Stimulated activated naive CD8-positive, alpha-beta T cell treated with anti-CD3 and anti-CD28 coated beads, Interleukin-15, Interleukin-2, amounts not matched to agents 100 ng/mL and 50 ng/mL, for 24 hours (primary cell): Measurements from ENCODE around the gene LRMDA.

Experiments
- H3K27ac Mint-ChIP-seq: one replicate; pipeline ENCODE4 v1.8.0; 2021; ENCODE audit warnings: mild to moderate bottlenecking, mixed read lengths
- H3K27me3 Mint-ChIP-seq: one replicate; pipeline ENCODE4 v1.8.0; 2021; ENCODE audit warnings: mixed read lengths
- H3K36me3 Mint-ChIP-seq: one replicate; pipeline ENCODE4 v1.8.0; 2021; ENCODE audit warnings: low read depth, mixed read lengths
- H3K4me1 Mint-ChIP-seq: one replicate; pipeline ENCODE4 v1.8.0; 2021; ENCODE audit warnings: low read depth, mixed read lengths
- H3K4me3 Mint-ChIP-seq: one replicate; pipeline ENCODE4 v1.8.0; 2021; ENCODE audit warnings: mild to moderate bottlenecking, mixed read lengths
- H3K9me3 Mint-ChIP-seq: one replicate; pipeline ENCODE4 v1.8.0; 2021; ENCODE audit warnings: mixed read lengths

Gene LRMDA

DNA sequence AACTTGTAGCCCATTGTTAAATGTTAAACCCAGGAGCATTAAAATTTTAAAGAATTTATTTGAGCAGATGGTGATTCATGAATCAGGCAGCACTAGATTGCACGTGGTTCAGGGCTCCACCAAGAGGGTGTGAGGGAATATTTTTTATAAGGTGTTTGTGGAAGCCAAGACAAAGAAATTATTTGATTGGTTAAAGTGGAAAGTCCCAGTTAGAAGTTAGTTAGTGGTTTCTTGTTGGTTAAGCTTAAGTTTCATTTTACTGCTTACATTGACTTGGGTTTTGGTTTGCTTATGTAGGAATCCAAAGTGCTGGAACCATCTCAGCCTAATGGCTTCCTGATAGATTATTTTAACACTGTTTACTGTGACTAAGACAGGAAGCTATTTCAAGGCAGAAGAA is 906.2 kb downstream of the LRMDA start:
- Mint-ChIP-seq H3K27me3 (no peaks in the 10 kb centered on the region), H3K36me3 (no peaks in the 10 kb centered on the region), H3K4me3 (no peak overlapping the region), H3K4me1 (no peaks in the 10 kb centered on the region), H3K27ac (no peak overlapping the region), H3K9me3 (no peaks in the 10 kb centered on the region)

GRCh38 chr10:76338187-76338586 is 906.8 kb downstream of the LRMDA start:
- Mint-ChIP-seq H3K4me1 (no peaks in the 10 kb centered on the region), H3K9me3 (no peaks in the 10 kb centered on the region), H3K4me3 (no peak overlapping the region), H3K36me3 (no peaks in the 10 kb centered on the region), H3K27ac (no peak overlapping the region), H3K27me3 (no peaks in the 10 kb centered on the region)

DNA sequence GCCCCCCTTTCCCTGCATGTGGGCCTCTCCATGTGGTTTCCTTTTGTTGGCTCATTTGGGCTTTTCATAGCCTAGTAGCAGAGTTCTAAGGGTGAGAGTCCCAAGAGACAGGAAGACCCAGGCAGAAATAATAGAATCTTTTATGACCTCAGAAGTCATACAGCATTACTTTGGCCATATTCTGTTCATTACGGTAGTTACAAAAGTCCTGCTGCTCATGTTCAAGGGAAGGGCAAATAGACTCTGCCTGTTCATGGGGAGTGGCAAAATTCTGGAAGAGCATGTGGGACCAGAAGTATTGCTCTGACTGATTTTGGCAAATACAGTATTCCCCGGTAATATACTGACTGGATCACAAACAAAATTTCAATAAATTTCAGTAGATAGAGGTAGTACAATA is 910.3 kb downstream of the LRMDA start:
- Mint-ChIP-seq H3K27me3 (no peaks in the 10 kb centered on the region), H3K4me3 (no peak overlapping the region), H3K4me1 (no peaks in the 10 kb centered on the region), H3K27ac (no peak overlapping the region), H3K36me3 (no peaks in the 10 kb centered on the region), H3K9me3 (no peaks in the 10 kb centered on the region)

DNA sequence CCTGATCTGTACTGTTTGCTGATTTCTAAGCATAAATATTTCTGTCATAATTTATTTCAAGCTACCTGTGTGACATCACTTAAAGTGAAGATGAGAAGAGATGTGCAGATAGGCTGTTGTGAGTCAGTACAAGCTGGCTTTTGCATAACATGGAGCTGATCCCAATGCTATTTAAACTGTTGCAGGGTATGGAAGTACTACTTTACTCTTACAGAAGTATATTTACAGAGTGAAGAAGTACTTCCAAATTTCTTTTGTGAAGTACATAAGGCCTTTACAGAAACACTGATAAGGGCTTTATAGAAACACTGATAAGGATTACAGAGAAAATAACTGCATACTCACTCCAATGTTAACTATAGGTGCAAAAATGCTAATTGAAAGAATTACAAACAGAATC is 911.6 kb downstream of the LRMDA start:
- Mint-ChIP-seq H3K4me1 (no peaks in the 10 kb centered on the region), H3K27ac (no peak overlapping the region), H3K9me3 (no peaks in the 10 kb centered on the region), H3K4me3 (no peak overlapping the region), H3K27me3 (no peaks in the 10 kb centered on the region), H3K36me3 (no peaks in the 10 kb centered on the region)

- Mint-ChIP-seq H3K9me3 (peaks cover 4% of the 10 kb centered on the region), H3K4me1 (no peaks in the 10 kb centered on the region), H3K36me3 (no peaks in the 10 kb centered on the region), H3K27ac (no peak overlapping the region), H3K27me3 (no peaks in the 10 kb centered on the region), H3K4me3 (no peak overlapping the region)
These were observed 916.4 kb downstream of the LRMDA start for GRCh38 chr10:76347832-76348231.

GRCh38 chr10:76350583-76350982 is 919.2 kb downstream of the LRMDA start:
- no peaks in the 10 kb centered on the region for H3K36me3 Mint-ChIP-seq
- H3K4me3 Mint-ChIP-seq: no peak overlapping the region
- no peaks in the 10 kb centered on the region for H3K4me1 Mint-ChIP-seq
- H3K27me3 Mint-ChIP-seq: no peaks in the 10 kb centered on the region
- H3K9me3 Mint-ChIP-seq: peaks cover 4% of the 10 kb centered on the region
- H3K27ac Mint-ChIP-seq: no peak overlapping the region

- H3K9me3 Mint-ChIP-seq: peaks cover 4% of the 10 kb centered on the region
- no peak overlapping the region for H3K27ac Mint-ChIP-seq
These were observed 920.9 kb downstream of the LRMDA start for GRCh38 chr10:76352300-76352699.

GRCh38 chr10:76353237-76353851 is 921.9 kb downstream of the LRMDA start:
- H3K27ac Mint-ChIP-seq: no peak overlapping the region
- H3K36me3 Mint-ChIP-seq: no peaks in the 10 kb centered on the region
- H3K9me3 Mint-ChIP-seq: peaks cover 4% of the 10 kb centered on the region
- no peaks in the 10 kb centered on the region for H3K4me1 Mint-ChIP-seq
- H3K27me3 Mint-ChIP-seq: no peaks in the 10 kb centered on the region
- no peak overlapping the region for H3K4me3 Mint-ChIP-seq

More at GRCh38 chr10:76352300-76352699, 920.9 kb downstream of the LRMDA start:
- H3K4me1 Mint-ChIP-seq: no peaks in the 10 kb centered on the region
- H3K27me3 Mint-ChIP-seq: no peaks in the 10 kb centered on the region
- H3K36me3 Mint-ChIP-seq: no peaks in the 10 kb centered on the region
- no peak overlapping the region for H3K4me3 Mint-ChIP-seq

DNA sequence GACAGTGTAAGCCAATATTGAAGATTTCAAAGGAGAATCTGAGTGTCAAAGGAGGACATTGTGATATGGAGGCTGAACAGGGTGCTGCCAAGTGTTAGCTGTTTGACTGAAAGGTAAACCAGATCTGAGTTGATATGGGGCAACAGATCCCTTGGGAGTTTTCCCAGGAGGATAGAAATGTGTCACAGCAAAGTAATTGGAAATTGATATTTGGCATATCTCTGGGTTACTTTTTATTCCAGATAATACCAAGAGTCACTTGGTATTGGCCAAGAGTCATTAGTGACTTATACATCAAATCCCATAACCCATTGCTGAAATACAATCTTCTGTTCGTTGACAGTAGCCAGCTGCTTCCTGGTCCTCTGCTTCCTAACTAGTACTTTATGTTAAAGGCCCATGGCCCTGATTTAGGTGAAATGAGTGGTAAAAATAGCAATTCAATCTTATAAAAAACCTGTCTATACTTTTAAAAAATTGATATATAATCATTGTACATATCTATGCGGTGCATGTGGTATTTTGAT is 922.9 kb downstream of the LRMDA start:
- no peaks in the 10 kb centered on the region for H3K27me3 Mint-ChIP-seq
- H3K4me1 Mint-ChIP-seq: no peaks in the 10 kb centered on the region
- H3K27ac Mint-ChIP-seq: no peak overlapping the region
- H3K9me3 Mint-ChIP-seq: no peaks in the 10 kb centered on the region
- H3K36me3 Mint-ChIP-seq: no peaks in the 10 kb centered on the region
- no peak overlapping the region for H3K4me3 Mint-ChIP-seq

DNA sequence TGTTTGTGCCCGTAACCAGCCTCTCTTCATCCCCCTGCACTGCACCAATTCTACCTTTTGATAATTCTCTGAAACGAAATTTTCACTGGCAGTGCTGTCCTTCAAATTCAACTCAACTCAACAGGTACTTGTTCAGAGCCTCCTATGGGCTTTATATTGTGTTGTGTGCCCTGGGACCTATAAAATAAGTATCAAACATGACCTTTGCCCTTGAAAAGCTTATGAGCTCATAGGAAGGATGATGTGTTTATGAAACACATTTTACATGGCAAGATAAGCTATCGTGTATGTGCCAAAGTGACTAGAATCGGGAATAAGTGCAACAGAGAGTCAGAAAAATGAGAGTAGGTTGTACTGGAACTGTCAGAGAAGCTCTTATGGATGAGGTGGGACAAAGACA is 923.5 kb downstream of the LRMDA start:
- Mint-ChIP-seq H3K9me3 (no peaks in the 10 kb centered on the region), H3K27ac (no peak overlapping the region), H3K27me3 (no peaks in the 10 kb centered on the region), H3K4me3 (no peak overlapping the region), H3K4me1 (no peaks in the 10 kb centered on the region), H3K36me3 (no peaks in the 10 kb centered on the region)

DNA sequence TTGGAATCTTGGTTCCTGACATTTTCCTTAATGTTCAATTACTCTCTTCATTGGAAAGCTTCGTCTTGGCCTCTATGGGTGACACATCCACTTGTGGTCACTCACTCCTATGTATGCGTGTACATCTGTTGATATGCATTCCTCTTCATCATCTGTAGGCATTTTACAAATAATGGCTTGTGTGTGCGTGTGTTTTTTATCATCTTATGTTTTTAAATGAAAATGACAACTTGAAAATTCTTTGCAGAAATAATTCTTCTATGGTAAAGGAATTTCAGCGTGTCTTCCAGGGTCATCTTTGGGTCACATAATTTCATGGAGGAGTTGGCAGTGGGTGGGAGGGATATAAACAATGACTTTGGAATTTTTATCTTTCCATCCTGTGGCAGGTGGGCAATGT is 925.1 kb downstream of the LRMDA start:
- Mint-ChIP-seq H3K27me3 (no peaks in the 10 kb centered on the region), H3K4me3 (no peak overlapping the region), H3K9me3 (peaks cover 3% of the 10 kb centered on the region), H3K4me1 (no peaks in the 10 kb centered on the region), H3K36me3 (no peaks in the 10 kb centered on the region), H3K27ac (no peak overlapping the region)

DNA sequence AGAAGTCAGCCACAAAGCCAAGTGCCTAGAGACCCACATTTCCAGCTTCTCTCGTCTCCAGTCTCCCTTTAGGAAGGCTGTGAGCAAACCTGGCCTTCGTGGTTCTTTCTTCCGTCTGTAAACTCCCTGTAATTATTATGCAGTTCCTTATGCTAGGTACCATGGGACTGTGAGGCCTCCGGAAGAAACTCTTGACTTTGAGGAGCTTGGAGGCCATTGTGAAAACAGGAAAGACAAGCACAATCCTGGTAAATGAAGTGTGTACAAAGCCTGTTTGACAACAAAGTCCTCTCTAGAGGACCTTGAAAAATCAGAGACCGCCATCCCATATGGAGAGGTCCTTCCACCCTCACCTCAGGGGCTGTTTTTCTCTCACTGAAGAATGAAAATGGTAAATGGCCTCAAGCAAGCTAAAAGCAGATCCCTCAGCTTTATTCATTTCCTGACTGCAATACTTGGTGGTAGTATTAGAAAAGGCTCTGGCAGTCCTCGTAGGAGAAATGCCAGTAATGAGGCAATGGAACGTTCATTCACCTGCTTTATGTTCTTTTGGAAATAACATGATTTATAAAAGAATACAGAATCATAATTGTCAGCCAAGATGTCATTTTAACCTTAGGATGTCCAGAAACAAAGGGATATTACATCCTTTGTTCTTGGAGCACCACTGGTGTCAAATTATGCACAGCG is 926.4 kb downstream of the LRMDA start:
- no peaks in the 10 kb centered on the region for H3K36me3 Mint-ChIP-seq
- no peak overlapping the region for H3K27ac Mint-ChIP-seq
- H3K4me3 Mint-ChIP-seq: no peak overlapping the region
- H3K4me1 Mint-ChIP-seq: no peaks in the 10 kb centered on the region
- peaks cover 3% of the 10 kb centered on the region for H3K9me3 Mint-ChIP-seq
- H3K27me3 Mint-ChIP-seq: no peaks in the 10 kb centered on the region

DNA sequence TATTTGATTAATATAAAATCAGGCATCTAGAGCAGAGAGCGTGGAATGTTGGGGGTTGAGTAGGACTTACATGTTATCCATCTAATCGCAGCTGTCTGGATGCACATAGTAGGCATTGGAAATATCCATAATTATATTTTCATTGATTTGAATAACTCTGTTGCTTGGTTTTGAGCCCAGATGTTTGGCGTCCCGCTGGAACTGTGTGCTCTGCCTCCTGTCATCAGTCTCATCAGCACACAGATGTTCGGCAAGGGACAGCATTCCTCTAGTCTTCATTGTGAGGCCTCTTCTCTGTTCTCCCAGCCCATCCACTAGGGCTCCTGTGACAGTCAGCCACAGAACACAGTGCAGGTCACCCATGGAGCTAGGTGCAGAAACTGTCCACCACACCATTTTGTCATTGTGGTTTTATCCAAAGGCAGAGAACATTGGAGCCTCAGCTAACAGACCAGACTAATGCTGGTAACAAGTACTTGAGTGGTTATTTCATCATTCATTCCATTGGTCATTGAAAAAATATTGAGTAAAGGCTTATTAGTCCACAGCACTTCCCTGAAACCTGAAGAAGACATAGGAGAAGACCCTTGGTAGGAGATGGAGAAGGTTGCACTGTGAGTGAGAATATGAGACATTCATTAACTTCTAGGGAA is 927.4 kb downstream of the LRMDA start:
- no peaks in the 10 kb centered on the region for H3K27me3 Mint-ChIP-seq
- H3K27ac Mint-ChIP-seq: no peak overlapping the region
- H3K4me3 Mint-ChIP-seq: no peak overlapping the region
- peaks cover 3% of the 10 kb centered on the region for H3K9me3 Mint-ChIP-seq
- H3K36me3 Mint-ChIP-seq: no peaks in the 10 kb centered on the region
- H3K4me1 Mint-ChIP-seq: no peaks in the 10 kb centered on the region

DNA sequence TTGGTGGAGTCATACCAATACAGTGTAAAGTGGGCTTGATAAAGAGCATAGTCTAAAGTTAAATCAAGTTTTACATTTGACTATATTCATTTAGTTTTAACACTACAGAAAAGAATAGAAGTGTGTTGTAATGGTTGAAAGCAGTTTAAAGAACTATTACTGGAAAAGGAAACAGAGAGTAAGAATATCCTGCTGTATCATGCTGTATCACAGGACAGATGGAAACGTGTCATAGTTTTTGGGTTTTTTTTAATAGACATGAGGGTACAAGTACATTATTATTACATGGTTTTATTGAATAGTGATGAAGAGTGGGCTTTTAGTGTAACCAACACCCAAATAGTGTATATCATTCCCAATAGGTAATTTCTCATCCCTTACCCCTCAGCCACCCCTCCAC is 944.3 kb downstream of the LRMDA start:
- Mint-ChIP-seq H3K27me3 (no peaks in the 10 kb centered on the region), H3K4me1 (no peaks in the 10 kb centered on the region), H3K9me3 (no peaks in the 10 kb centered on the region), H3K27ac (no peak overlapping the region), H3K4me3 (no peak overlapping the region), H3K36me3 (no peaks in the 10 kb centered on the region)

DNA sequence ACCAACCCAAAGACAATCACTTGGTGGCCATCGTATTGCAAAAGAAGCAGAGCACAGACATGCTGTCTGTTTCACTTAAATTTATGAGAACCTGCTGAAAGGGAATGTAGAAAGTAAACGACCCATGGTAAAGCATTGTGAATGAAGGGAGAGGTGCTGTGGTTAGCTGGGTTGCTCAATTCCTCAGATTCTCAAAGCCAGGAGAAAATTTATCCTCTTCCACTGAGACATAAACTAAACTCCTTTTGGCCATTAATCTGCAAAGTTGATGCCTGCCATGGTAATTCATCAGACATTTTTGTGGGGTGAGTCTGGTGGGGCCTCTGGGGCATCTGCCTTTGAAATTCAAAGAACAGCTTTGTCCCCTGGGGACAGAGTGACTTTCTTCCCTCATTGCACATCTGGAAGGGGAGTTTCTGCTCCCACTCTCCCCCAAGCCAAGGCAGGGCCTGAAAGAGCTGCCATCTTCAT is 951.0 kb downstream of the LRMDA start:
- H3K4me3 Mint-ChIP-seq: no peak overlapping the region
- no peaks in the 10 kb centered on the region for H3K36me3 Mint-ChIP-seq
- H3K9me3 Mint-ChIP-seq: no peaks in the 10 kb centered on the region
- H3K4me1 Mint-ChIP-seq: no peaks in the 10 kb centered on the region
- no peak overlapping the region for H3K27ac Mint-ChIP-seq
- H3K27me3 Mint-ChIP-seq: no peaks in the 10 kb centered on the region
